ENCODE measurements around the gene NDUFA3.
A peak's percentile ranks its signal among the peaks of the same experiment; 100 is the strongest.
"Not testable (repeated sequence)": the region's sequence is repeated elsewhere in the genome, so short reads cannot be mapped to it uniquely, and the experiment has no call there.

NDUFA3 gene

GRCh38 chr19:54084410-54084809 is 18.2 kb upstream of the NDUFA3 start:
- TF ChIP-seq EZH2 (IDR thresholded peaks at IDR 0.05) = no peak
- no peak for TF ChIP-seq POLR2AphosphoS5 (IDR thresholded peaks at IDR 0.05; ENCODE audit: borderline replicate concordance, low read depth, low read length)
- TF ChIP-seq FOXP2 (optimal IDR thresholded peaks at IDR 0.05; ENCODE audit: control extremely low read depth, extremely low read length, insufficient read depth) = no peak
- DNase-seq (ENCODE audit: low read depth, low spot score) = no peak

DNA sequence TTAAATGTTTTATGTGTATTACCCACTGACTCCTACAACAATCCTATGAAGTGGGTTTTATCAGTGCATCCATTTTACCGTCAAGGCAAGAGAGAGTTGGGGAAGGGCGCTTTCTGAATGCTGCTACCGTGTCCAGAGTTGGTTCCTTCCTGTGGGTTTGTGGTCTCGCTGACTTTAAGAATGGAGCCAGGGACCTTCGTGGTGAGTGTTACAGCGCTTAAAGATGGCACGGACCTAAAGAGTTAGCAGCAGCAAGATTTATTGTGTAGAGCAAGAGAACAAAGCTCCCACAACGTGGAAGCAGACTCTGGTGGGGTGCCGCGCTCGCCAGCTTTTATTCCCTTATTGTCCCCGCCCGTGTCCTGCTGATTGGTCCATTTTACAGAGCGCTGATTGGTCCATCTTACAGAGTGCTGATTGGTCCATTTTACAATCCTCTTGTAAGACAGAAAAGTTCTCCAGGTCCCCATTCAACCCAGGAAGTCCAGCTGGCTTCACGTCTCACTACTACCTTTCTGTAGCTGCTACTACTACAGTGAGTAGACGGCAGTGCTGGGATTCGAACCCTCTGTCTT is 8.1 kb upstream of the NDUFA3 start:
- no peak for DNase-seq (ENCODE audit: low read depth, low spot score)
- Histone ChIP-seq H3K9ac (ENCODE audit: insufficient read length) (no peak overlapping the region), H3K4me3 (no peak overlapping the region), H3K9me3 (ENCODE audit: low read depth, low read length) (no peaks in the 10 kb centered on the region), H3K27ac (no peak overlapping the region), H3K36me3 (ENCODE audit: insufficient read depth, low read length) (no peaks in the 10 kb centered on the region)
- TF ChIP-seq FOXP2 (optimal IDR thresholded peaks at IDR 0.05; ENCODE audit: control extremely low read depth, extremely low read length, insufficient read depth) (no peak), POLR2AphosphoS5 (IDR thresholded peaks at IDR 0.05; ENCODE audit: borderline replicate concordance, low read depth, low read length) (no peak), EZH2 (IDR thresholded peaks at IDR 0.05) (no peak)

More at GRCh38 chr19:54084410-54084809, 18.2 kb upstream of the NDUFA3 start:
- H3K36me3 ChIP-seq (ENCODE audit: insufficient read depth, low read length) = no peaks in the 10 kb centered on the region
- H3K27ac ChIP-seq = no peak overlapping the region
- H3K9me3 ChIP-seq (ENCODE audit: low read depth, low read length) = no peaks in the 10 kb centered on the region
- H3K4me3 ChIP-seq = no peak overlapping the region
- H3K9ac ChIP-seq (ENCODE audit: insufficient read length) = no peak overlapping the region

GRCh38 chr19:54095136-54095858 is 7.4 kb upstream of the NDUFA3 start:
- no peak for TF ChIP-seq POLR2AphosphoS5 (IDR thresholded peaks at IDR 0.05; ENCODE audit: borderline replicate concordance, low read depth, low read length)
- no peak for TF ChIP-seq EZH2 (IDR thresholded peaks at IDR 0.05)
- TF ChIP-seq FOXP2 (optimal IDR thresholded peaks at IDR 0.05; ENCODE audit: control extremely low read depth, extremely low read length, insufficient read depth) = no peak
- Histone ChIP-seq H3K36me3 (ENCODE audit: insufficient read depth, low read length) (no peaks in the 10 kb centered on the region), H3K9ac (ENCODE audit: insufficient read length) (no peak overlapping the region), H3K27ac (no peak overlapping the region), H3K9me3 (ENCODE audit: low read depth, low read length) (no peaks in the 10 kb centered on the region), H3K4me3 (peak overlapping the region; percentile 43; the same call in 1 of the 2 replicates)
- DNase-seq (ENCODE audit: low read depth, low spot score) = no peak

GRCh38 chr19:54095859-54096616 is 6.6 kb upstream of the NDUFA3 start:
- peak overlapping the region; percentile 43; the same call in 1 of the 2 replicates for H3K4me3 ChIP-seq
- not testable (repeated sequence) for H3K27ac ChIP-seq

DNA sequence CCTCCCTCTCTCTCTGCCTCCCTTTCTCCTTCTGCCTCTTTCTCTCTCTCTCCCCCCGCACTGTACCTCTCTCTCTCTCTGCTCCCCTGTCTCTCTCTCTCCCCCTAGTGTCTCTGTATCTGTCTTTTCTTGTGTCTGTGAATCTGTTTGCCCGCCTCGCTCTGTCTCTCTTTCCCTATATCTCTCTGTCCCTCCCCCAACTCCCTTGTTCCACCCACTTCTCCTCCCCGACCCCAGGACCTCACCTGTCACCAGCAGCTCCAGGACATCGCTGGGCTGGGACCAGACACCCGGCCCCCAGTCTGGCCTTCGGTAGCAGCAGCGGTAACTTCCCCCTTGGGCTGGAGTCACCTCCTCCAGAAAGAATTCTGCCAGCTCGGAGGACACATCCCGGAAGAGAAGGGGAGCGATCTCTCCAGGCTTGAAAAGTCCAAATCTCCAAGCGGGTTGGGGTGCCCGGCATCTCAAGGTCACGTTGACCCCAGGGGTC is 6.0 kb upstream of the NDUFA3 start:
- TF ChIP-seq POLR2AphosphoS5 (IDR thresholded peaks at IDR 0.05; ENCODE audit: borderline replicate concordance, low read depth, low read length) = no peak
- no peak for TF ChIP-seq FOXP2 (optimal IDR thresholded peaks at IDR 0.05; ENCODE audit: control extremely low read depth, extremely low read length, insufficient read depth)
- TF ChIP-seq EZH2 (IDR thresholded peaks at IDR 0.05) = no peak
- Histone ChIP-seq H3K4me3 (no peak overlapping the region), H3K27ac (no peak overlapping the region), H3K9me3 (ENCODE audit: low read depth, low read length) (no peaks in the 10 kb centered on the region), H3K9ac (ENCODE audit: insufficient read length) (no peak overlapping the region), H3K36me3 (ENCODE audit: insufficient read depth, low read length) (no peaks in the 10 kb centered on the region)
- DNase-seq (ENCODE audit: low read depth, low spot score) = no peak

More at GRCh38 chr19:54095859-54096616, 6.6 kb upstream of the NDUFA3 start:
- H3K9me3 ChIP-seq (ENCODE audit: low read depth, low read length); DNase-seq (ENCODE audit: low read depth, low spot score); H3K36me3 ChIP-seq (ENCODE audit: insufficient read depth, low read length); H3K9ac ChIP-seq (ENCODE audit: insufficient read length): not testable (repeated sequence)

DNA sequence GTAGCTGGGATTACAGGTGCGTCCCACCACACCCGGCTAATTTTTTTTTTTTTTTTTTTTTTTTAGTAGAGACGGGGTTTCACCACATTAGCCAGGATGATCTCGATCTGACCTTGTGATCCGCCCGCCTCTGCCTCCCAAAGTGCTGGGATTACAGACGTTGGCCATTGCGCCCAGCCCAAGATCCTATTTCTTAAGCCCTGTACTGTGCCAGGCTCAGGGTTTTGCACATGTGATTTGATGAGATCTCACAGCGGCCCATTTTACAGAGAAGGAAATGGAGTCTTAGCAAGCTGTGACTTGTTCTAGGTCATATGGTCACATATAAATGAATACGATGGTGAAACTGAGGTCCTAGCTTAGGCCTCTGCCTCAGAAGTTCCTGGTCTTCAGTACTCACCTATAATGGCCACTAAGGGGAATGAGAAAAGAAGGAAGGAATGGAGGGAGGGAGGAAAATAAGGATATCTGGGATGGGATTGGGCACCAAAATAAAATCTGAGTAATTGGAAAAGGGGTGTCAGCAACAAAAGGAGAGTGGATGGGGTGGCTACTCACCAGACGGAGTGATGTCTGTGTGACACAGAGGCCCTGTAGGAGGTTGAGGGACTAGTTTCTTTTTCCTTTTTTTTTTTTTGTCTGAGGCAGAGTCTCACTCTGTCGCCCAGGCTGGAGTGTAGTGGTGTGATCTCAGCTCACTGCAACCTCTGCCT is 3.3 kb upstream of the NDUFA3 start:
- no peak overlapping the region for H3K4me3 ChIP-seq
- TF ChIP-seq POLR2AphosphoS5 (IDR thresholded peaks at IDR 0.05; ENCODE audit: borderline replicate concordance, low read depth, low read length) (no peak), FOXP2 (optimal IDR thresholded peaks at IDR 0.05; ENCODE audit: control extremely low read depth, extremely low read length, insufficient read depth) (no peak), EZH2 (IDR thresholded peaks at IDR 0.05) (no peak)
- H3K9ac ChIP-seq (ENCODE audit: insufficient read length) = no peak overlapping the region
- no peak overlapping the region for H3K27ac ChIP-seq
- no peak for DNase-seq (ENCODE audit: low read depth, low spot score)
- no peaks in the 10 kb centered on the region for H3K9me3 ChIP-seq (ENCODE audit: low read depth, low read length)
- H3K36me3 ChIP-seq (ENCODE audit: insufficient read depth, low read length) = no peaks in the 10 kb centered on the region

DNA sequence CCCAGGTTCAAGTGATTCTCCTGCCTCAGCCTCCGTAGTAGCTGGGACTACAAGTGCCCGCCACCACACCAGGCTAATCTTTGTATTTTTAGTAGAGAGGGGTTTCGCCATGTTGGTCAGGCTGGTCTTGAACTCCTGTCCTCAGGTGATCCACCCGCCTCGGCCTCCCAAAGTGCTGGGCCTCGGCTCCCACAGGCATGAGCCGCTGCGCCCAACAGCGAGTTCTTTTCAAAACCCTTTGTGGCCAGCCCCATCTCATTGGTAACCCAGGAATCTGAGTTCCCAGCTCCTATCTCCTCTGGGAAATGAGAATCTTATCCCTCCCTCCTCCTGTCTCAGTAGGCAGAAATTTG is 2.8 kb upstream of the NDUFA3 start:
- not testable (repeated sequence) for H3K27ac ChIP-seq; H3K9ac ChIP-seq (ENCODE audit: insufficient read length); DNase-seq (ENCODE audit: low read depth, low spot score); H3K4me3 ChIP-seq; H3K9me3 ChIP-seq (ENCODE audit: low read depth, low read length); H3K36me3 ChIP-seq (ENCODE audit: insufficient read depth, low read length)

- Histone ChIP-seq H3K4me3 (no peak within 1 kb of the TSS), H3K36me3 (ENCODE audit: insufficient read depth, low read length) (no peaks in the 10 kb centered on the region; the same call in 1 of the 2 replicates), H3K9ac (ENCODE audit: insufficient read length) (no peak within 1 kb of the TSS), H3K27ac (no peak within 1 kb of the TSS), H3K9me3 (ENCODE audit: low read depth, low read length) (no peaks in the 10 kb centered on the region)
- TF ChIP-seq POLR2AphosphoS5 (IDR thresholded peaks at IDR 0.05; ENCODE audit: borderline replicate concordance, low read depth, low read length) (no peak), FOXP2 (optimal IDR thresholded peaks at IDR 0.05; ENCODE audit: control extremely low read depth, extremely low read length, insufficient read depth) (no peak), EZH2 (IDR thresholded peaks at IDR 0.05) (no peak)
- DNase-seq (ENCODE audit: low read depth, low spot score) = no peak
These were observed 2.1 kb upstream of the NDUFA3 start, which contains the start of gene OSCAR for GRCh38 chr19:54100561-54100960. Gene OSCAR (minus strand): TSS chr19:54100803. CDS start chr19:54100792, 11 bp downstream.
